Activated gamma-delta T cell (primary cell): ENCODE measurements around the gene DENND2D.

Source experiments
- DNase-seq: peaks from one replicate; lab custom pipeline; 2025; lab: John Stamatoyannopoulos, UW

Gene DENND2D

DNA sequence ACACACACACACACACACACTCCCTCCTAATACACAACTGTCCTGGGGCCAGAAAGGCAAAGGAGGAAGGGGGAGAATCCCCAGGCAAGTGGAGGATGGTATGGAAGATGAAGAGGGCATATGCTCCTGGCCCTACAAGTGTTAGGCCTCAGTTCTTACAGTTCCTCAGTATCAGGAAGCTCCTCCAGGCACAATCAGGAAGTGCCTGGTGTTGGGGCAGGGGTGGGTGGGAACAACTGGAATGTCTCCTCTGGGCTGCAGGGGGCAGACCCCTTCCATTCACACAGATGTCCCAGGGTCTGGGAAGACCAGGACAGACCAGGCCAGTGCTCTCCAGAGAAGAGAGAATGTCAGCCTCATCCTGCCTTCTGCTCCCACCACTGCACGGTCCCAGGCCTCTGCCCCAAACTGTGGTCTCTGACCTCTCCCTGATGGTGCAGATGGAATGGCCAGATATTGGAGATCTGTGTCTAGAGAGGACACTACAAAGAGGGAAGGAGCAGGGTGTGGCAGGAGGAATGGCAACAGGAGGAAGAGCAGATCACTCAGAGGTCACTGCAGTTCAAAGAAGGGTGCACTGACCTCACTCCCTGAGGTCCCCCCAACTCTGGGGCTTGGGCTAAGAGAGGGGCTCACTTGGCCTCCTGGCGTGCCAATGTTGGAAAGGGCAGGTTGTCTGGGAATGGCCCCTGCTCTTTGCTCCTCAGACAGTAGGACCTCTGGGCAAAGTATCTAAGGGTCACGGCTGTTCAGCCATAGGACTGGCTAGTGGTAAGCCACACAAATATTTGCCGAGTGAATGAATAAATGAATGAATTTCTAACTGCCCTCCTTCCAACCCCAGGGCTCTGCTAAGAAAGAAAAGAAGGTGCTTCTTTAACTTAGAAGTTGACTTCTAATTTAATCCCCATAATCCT lies 2.5 kb upstream of the DENND2D start:
- no peak for DNase-seq

DNA sequence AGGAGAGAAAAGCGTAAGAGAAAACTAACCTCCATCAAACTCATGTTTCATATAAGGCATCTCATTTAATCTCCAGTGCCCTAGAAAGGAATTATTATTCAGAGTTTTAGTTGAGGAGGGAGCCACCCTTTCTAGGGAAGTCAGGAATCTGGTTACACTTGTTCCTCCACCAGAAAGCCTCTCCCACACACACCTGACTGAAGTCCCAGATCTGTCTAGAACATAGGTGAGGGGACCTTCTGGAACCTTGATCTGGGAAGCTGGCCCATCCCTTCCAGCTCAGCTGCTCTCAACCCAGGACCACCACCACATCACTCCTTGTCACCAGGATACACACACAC lies 1.9 kb upstream of the DENND2D start:
- DNase-seq = no peak

DNA sequence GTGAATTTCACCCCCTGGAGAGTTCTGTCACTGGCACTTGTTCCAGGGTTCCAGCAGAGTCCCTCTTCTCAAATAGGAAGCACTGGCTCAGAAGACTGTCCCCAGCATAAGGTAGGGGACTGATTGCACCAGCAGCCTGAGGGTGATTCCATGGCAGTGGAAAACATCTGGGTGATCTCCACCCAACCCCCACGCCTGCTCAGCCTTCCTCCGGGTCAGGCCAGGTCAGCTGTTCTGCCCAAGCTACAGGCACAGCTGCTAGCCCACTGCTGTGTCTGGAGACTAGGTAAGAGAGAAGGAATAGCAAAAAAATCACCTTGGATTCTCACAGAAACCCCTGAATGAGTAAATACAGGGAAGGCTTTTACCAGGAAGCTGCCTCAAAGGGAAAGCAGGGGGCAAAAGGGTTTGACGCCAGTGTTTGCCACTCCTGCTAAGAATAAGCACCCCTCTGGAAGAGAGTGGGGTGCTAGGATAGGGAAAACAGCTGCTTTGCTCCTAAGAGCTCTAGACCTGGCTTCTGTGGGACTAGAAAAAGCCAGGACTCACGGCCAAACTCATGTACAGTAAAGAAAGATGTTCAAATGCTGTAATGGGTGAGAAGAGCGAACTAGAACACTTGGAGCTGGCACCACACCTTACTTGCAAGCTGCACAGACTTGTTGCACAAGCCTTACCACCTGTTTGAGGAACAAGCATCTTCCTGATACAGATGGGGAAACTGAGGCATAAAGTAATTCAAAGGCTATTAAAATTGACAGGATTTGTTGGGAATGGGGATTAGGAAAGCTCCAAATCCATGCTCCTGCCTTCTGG lies 1.0 kb upstream of the DENND2D start:
- DNase-seq = no peak

DNA sequence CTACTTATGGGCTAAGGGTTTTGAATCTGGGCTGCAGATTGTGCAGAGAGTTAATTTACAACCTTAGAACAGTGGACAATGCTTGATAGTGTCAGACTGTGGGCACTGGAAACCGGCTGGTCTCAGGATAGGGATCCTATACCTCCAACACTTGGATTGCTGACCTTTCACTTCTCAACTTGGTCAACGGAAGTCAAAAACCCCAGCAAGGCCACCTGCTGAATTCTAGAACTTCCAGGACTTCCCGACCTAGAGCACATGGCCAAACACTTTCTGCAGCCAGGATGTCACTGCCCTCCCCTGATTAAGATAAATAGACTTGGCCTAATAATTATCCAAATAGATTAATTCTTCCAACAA lies 336 bp upstream of the DENND2D start:
- no peak for DNase-seq

DNA sequence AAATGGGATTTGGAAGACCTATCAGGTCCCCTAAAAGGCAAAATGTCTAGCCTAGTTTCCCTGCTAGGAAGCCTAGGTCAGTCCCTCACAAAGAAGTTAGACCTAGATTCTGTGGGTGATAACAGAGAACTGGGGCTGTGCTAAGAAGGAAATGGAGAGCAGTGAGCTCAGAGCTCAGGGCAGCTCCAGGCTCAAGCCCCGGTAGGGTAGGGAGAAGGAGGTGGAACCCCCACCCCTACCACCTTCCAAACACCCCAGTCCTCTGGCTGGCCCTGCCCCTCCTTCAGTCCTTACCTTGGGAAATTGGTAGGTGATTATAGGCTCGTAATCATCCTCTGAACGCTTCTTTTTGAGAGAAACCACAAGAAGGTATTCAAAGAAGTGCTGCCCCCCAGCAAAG lies 1.1 kb downstream of the DENND2D start:
- no peak for DNase-seq

DNA sequence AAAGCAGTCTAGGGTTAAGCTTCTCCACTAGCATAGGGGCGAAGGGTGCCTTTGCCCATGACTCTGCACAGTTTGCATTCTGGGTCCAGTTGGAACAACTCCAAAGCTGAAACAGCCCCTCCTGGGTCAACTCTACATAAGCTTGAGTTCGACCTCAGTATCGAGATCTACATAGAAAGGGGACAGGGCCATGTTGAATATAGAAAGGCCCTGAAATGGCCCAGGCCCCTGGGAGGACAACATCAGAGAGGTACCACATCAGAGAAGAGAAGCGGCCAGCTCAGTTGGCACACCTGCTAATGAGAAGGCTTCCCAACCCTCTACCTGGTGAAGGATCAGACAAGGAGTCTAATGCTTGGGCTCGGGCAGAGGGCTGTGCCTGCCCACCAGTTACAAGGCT lies 1.6 kb downstream of the DENND2D start:
- DNase-seq = no peak

DNA sequence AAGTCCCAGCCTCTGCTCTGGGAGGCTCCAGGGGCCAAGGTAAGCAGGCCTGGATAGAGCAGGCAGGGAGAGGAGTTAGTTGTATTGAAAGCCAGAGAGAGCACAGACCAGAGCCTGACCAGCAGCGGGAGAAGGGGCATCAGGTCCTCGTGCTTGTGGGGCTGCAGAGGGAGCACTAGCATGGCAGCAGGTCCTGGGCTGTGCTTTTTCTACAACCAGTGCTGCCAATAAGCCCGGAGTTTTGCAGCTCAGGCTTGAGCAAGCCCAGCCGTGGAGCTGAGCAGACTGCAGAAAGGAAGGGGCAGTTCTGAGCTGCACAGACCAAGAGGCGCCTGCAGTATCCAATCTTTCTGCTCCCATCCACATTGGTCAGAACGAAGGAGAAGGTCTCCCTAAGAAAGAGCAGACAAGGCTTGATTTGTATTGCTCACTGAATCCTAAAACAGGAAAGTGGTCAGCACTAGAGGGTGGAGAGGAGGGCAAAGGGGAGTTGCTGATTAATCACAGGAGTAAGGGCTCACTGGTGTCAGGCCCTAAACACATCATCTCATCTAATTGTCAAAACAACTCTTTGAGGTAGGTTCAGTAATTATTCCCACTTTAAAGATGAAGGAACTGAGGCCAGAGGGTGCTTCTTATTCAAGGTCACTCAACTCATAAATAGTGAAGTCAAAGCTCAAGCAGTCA lies 2.7 kb downstream of the DENND2D start:
- DNase-seq = no peak

DNA sequence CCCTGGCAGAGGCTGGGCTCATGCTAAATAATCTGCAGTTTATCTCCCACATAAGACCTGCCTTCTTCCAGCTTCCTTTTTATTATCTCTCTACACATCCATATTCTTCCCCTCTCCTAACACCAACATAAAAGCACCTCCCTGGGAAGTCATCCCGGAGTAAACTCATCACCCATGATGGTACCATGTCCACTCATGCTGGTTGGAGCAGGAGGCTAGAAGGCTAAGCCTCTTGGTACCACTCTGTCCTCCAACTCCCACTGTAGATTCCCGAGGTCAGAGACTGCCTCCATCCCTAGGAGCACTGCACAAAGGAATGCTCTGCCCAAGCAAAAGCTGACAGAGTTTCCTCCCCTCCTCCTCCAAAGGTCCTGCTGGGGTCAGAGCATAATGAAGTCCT lies 4.2 kb downstream of the DENND2D start:
- no peak for DNase-seq

DNA sequence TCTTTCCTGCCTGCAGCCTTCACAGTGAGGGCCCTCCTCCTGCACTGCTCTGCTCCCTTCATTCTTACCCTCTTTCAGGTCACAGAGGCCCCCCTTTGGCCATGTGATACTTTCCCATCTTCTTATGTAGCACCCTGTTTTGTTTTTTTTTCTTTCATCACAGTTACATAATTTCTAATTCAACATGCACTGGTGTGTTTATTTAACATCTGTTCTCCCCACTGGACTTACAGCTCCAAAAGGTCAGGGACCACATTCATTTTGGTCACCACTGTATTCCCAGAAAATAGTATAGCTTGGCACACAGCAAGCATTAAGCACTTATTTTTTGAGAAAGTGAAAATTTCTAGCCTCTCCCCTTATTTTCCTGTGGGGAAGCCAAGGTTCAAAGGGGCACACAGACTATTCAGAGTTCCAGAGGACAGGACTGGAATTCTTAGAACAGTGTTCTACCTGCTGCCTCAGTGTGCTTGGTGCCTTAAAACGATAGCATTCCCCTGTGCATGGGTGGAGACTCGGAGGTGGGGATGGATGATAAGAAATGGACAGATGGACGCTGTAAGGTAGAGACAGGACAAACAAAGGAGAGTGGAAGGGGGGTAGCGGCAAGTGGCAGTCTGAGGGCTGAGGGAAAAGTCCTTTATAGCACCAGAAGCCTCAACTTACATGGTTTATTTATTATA lies 5.3 kb downstream of the DENND2D start:
- DNase-seq = no peak

DNA sequence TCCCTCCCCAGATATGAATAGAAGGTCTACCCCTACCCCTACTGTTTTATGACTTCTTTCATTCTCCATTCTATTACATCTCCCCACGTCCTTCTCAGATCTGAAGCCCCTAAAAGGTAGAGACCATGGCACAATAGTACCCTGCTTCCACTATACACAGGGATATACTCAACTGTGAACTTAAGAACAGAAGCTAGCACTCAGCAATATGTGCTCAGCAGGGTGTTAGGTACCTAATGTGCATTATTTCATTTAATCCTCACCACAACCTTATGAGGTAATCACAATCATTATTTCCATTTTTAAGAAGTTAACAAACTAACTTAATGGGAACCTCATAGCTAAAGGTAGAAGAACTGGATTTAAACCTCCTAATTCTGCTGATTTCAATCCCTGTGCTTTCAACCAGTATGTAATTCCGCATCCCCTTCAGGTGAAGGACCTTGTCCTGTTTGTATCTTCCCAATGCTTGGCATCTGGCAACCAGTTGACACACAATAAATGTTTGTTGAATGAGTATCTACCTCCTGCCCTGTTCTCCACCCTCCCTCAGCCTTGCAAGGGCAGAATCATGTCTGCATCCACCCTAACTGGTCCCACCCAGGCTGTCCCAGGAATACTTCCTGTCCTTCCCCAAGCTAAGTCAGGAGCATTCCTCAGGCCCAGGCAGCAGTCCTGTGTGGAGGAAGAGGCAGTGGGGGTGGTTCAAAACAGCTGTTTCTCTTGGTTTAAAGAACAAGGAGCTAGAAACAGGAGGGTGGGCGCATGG lies 6.5 kb downstream of the DENND2D start:
- no peak for DNase-seq

DNA sequence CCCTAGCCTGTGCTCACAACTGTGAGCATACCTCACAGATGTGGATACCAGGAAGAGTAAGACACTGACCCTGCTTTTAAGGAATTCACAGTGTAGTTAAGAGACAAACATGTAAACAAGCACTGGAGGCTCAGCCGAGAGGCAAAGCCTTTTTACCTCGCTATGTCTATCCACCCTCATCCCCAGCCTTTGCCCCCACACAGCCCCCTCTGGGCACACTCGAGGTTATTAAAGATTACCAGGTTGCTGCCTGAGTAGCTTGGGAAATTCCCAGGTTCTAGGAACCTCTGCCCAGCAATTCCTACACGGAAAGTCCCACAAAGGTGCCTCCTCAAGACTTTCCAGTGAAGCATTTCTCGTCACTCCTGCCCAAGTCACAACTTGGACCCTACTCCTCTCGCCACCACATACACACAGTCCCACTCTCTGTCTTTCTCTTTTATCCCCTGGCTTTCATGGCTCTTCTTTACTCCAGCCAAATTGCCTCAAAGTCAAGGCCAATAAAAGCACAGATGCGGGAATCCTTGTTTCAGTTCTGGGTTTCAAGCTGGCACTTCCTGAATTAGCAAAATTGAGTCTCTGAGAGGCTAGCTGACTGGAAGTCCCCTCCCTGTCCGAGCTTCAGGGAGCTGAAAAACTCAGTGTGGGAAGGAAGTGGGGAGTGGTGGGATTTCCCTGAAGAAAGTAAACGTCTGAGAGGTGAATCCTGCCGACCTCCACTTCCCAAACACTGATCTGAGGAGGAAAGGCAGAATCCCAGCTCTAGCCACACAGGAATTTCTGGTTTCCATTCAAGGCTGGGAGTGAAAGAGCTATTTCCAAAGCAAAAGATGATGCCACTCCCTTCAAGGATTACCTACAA lies 7.6 kb downstream of the DENND2D start:
- no peak for DNase-seq

DNA sequence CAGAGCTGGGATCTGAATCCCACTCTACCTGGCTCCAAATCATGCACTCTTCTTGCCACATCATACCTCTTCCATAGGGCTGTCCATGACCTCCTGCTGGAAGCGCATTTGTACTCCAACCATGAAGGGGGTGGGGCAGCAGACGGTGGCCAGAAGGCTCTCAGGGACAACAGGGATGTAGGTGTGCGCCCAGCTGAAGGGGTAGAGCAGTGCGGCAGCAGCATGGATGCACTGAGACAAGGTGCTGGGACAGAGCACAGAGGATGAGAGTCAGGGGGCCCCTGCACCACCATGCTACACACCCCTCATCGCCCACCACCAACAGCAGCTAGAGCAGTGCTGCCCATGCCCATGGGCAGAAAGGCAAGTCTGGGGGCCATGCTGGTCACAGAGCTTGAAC lies 8.4 kb downstream of the DENND2D start:
- no peak for DNase-seq

DNA sequence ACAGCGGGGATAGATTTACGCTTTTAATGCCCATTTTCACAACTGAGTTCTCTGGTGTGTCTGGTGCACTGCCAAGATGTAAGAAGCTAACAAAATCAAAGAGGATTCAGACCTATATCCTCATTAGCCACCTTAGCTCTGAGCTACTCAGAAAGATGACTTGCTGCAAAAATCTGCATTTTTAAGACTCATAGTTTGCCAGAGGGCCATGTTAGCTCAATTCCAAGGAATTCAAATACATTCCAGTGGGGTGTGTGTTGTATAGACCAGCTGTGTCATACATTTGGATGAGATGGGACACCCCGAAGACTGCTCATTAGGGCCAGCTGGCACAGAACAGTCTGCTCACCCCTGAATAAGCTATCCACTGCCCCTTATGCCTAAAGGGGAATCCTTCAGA lies 8.9 kb downstream of the DENND2D start:
- DNase-seq = no peak

DNA sequence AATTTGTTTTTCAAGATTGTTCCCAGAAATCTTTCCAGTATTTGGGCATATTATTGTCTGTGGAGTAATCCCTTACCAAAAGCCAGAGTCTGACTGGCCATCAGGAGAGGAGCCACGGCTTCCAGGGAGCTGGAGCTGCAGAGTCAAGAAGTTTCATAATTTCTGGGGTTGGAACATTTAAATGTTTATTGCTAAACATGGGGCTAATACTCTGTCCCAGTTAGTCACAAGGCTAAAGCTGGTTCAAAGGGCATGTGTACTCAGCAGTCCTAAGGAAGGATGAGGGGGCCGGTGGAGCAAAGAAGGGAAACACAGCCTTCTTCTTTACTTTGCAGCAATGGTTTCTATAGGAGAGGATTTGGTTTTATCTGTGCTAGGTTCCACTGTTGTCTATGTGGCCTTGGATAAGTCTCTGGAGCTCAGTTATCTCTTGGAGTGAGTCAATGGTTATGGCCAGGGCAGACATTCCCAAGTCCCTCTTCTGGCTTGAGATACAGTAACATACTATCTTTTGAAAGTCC lies 9.5 kb downstream of the DENND2D start:
- DNase-seq = no peak

DNA sequence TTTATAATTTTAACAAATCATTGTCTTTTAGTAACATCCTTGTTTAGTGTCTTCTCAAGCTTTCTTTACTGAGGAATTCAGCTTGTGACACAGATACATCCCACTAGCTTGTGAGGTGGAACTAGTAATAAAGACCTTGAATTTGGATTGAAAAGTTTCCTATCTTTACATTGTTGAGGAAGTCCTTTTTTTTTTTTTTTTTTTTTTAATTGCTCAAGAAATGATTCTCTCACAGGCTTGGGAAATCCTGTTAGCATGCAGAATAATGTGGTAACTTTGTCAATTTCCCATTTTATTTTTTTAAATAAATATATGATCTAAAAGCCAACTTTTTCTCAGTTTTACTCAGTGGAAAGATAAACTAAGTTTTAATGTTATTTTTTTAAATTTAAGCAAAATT lies 15.8 kb downstream of the DENND2D start:
- DNase-seq = no peak

DNA sequence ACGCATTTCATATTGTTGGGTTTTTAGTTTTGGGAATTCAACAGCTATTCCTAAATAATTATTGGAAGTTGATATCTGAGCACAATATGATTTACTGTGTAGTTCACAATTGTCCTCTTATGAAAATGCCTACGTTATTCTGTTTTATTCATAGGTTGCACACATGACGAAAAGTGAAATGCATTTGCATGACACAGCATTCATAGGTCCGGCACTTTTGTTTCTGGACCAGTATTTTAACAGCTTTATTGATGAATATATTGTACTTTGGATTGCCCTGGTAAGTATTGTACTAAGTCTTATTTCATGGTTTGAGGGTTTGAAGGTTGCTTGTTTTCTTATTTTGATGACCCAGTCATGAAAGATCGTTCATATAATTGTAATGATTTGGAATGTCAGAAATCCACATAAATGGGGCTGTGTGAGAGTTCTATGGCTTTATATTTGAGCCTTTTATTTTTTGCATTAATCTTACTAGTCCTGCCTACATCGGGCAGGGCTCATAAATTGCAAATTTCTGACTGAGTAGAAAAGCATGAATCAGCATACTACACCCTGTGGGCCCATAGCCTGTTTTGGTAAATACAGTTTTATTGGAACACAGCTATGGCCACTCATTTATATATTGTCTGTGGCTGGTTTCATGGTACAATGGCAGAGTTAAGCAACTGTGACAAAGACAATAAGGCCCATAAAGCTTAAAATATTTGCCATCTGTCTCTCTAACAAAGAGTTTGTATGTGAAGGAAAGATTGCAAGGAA lies 17.0 kb downstream of the DENND2D start:
- DNase-seq = no peak

DNA sequence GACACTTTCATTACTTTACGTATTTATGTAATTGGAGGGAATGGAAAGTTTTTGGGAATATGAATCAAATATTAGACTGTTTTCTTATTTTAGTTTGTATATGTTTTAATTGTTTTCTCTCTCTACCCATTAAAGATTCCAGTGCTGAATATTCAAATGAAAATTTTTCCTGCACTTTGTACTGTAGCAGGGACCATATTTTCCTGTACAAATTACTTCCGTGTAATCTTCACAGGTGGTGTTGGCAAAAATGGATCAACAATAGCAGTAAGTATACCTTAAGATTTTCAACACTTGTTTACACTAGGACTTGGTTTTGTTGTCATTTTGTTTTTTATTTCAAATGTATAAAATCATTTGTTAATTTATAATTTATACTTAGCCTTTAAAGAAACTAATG lies 18.4 kb downstream of the DENND2D start:
- DNase-seq = no peak

DNA sequence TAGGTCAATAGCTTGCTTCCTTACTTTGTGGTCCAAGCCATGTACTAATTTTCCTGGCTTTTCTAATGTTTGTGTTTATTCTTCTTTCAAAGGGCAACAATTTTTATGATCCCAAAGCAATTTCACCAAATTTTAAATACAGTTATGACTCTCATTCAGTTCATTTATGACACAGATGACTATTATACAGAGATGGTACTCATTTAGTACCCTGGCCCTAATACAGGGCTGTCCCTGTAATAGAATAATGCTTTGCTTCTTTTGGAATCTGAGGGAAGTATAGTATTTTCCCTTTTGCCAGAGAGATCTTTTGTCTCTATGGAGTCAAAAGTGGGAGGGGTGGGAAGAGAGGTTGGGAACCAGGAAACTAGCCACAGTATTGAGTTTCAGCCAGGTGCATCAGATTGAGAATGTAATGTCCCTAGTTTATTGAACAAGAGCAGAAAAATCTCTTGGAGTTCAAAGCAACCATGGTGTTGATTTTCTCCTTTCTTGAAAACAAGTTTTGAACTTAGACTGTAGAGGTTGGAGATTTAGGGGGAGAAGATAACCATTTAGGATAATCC lies 20.4 kb downstream of the DENND2D start:
- no peak for DNase-seq

DNA sequence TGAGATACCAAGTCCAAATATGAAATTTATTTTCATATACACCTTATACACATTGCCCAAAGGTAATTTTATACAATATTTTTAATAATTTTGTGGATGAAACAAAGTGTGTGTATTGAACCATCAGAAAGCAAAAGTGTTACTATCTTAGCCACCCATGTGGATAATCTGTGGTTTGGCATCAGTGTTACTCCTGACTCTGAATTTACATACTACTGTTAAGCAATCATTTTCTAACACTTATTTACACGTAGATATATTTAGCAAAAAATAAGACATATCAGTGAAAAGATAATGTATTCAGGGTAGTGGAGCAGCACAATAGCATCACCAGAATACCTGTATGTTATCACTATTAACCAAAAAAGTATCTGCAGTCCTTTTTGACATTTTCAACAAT lies 23.8 kb downstream of the DENND2D start:
- DNase-seq = no peak
